IMR-90 (cell line): ENCODE measurements around the gene NACC2.

ENCODE experiments used
- CEBPB ChIP-seq: IDR thresholded peaks from 2 replicates; pipeline ENCODE4 v1.6.1; 2012; ENCODE audit warnings: low read depth, low read length, improper control_type of control experiment
- CHD1 ChIP-seq: IDR thresholded peaks from 2 replicates; pipeline ENCODE4 v1.6.1; 2012; ENCODE audit warnings: low read depth, low read length, improper control_type of control experiment
- CTCF ChIP-seq: conservative IDR thresholded peaks from 2 replicates; pipeline ENCODE4 v1.5.1; 2012; ENCODE audit warnings: mild to moderate bottlenecking, low read depth, low read length, improper control_type of control experiment
- MXI1 ChIP-seq: IDR thresholded peaks from 2 replicates; pipeline ENCODE4 v1.6.1; 2012; ENCODE audit warnings: low read depth, mild to moderate bottlenecking, low read length, moderate library complexity, borderline replicate concordance
- POLR2A ChIP-seq: IDR thresholded peaks from 2 replicates; pipeline ENCODE4 v1.6.1; 2012; ENCODE audit warnings: mild to moderate bottlenecking, low read depth, low read length
- RAD21 ChIP-seq: IDR thresholded peaks from 2 replicates; pipeline ENCODE4 v1.6.1; 2012; ENCODE audit warnings: low read length, improper control_type of control experiment
- SMC3 ChIP-seq: fragments of 150-350 bp; IDR thresholded peaks from 2 replicates; pipeline ENCODE4 v1.6.1; 2016; ENCODE audit warnings: low read depth, mild to moderate bottlenecking, antibody characterized with exemption, low read length, moderate library complexity
- USF2 ChIP-seq: fragments of 150-350 bp; IDR thresholded peaks from 2 replicates; pipeline ENCODE4 v1.6.1; 2017; ENCODE audit warnings: mild to moderate bottlenecking, antibody characterized with exemption, low read length, low read depth

GRCh38 chr9:136080716-136081112 is 14.4 kb downstream of the NACC2 start:
- no peak for TF ChIP-seq CEBPB
- TF ChIP-seq POLR2A, result no peak
- no peak for TF ChIP-seq CTCF
- no peak for TF ChIP-seq RAD21
- TF ChIP-seq SMC3, result no peak
- no peak for TF ChIP-seq MXI1
- TF ChIP-seq CHD1, result no peak
- TF ChIP-seq USF2, result no peak
